ENCODE results near the gene N4BP2.
"Not testable (repeated sequence)": the region's sequence is repeated elsewhere in the genome, so short reads cannot be mapped to it uniquely, and the experiment has no call there.

Gene N4BP2

GRCh38 chr4:40134206-40134917 lies 77.7 kb downstream of the N4BP2 start:
- Histone ChIP-seq H4K20me1 (ENCODE audit: insufficient read depth, low read length) (no peaks in the 10 kb centered on the region), H3K4me3 (ENCODE audit: low read length) (no peak overlapping the region), H3K79me2 (ENCODE audit: low read length) (no peaks in the 10 kb centered on the region), H3K27ac (ENCODE audit: low read length) (peak overlapping the region; percentile 35; the same call in 1 of the 2 replicates), H3K9me2 (replicated peaks; ENCODE audit: insufficient read depth, low read length) (no peaks in the 10 kb centered on the region), H3K4me2 (ENCODE audit: low read depth, low read length) (no peak overlapping the region), H3K9me3 (replicated peaks; ENCODE audit: insufficient read depth, low read length) (no peaks in the 10 kb centered on the region), H3K36me3 (replicated peaks; ENCODE audit: insufficient read depth, low read length) (no peaks in the 10 kb centered on the region), H3K4me1 (ENCODE audit: low read length) (peaks cover 20% of the 10 kb centered on the region; the same call in 1 of the 2 replicates), H3K27me3 (replicated peaks; ENCODE audit: insufficient read depth, low read length) (no peaks in the 10 kb centered on the region), H3K9ac (ENCODE audit: low read length) (no peak overlapping the region), H2AFZ (ENCODE audit: low read length) (no peak overlapping the region), H3F3A (ENCODE audit: insufficient read depth, low read length) (no peaks in the 10 kb centered on the region; the same call in 1 of the 2 replicates)
- TF ChIP-seq CTCF (IDR thresholded peaks at IDR 0.05; ENCODE audit: low read length): no peak
- TF ChIP-seq EZH2phosphoT487 (IDR thresholded peaks at IDR 0.05; ENCODE audit: low read length): no peak
- TF ChIP-seq EZH2 (optimal IDR thresholded peaks at IDR 0.05; ENCODE audit: low read depth, low read length): no peak
- no peak for DNase-seq

GRCh38 chr4:40136202-40136601 lies 79.6 kb downstream of the N4BP2 start:
- H3K79me2 ChIP-seq (ENCODE audit: low read length); H3F3A ChIP-seq (ENCODE audit: insufficient read depth, low read length); H3K9ac ChIP-seq (ENCODE audit: low read length); H3K4me3 ChIP-seq (ENCODE audit: low read length); H3K9me3 ChIP-seq (replicated peaks; ENCODE audit: insufficient read depth, low read length); H2AFZ ChIP-seq (ENCODE audit: low read length); H3K36me3 ChIP-seq (replicated peaks; ENCODE audit: insufficient read depth, low read length); H3K9me2 ChIP-seq (replicated peaks; ENCODE audit: insufficient read depth, low read length); DNase-seq; H3K4me2 ChIP-seq (ENCODE audit: low read depth, low read length); H3K27ac ChIP-seq (ENCODE audit: low read length); H4K20me1 ChIP-seq (ENCODE audit: insufficient read depth, low read length); H3K27me3 ChIP-seq (replicated peaks; ENCODE audit: insufficient read depth, low read length): not testable (repeated sequence)
- peaks cover 20% of the 10 kb centered on the region; the same call in 1 of the 2 replicates for H3K4me1 ChIP-seq (ENCODE audit: low read length)

- DNase-seq: no peak
- TF ChIP-seq EZH2phosphoT487 (IDR thresholded peaks at IDR 0.05; ENCODE audit: low read length) (no peak), CTCF (IDR thresholded peaks at IDR 0.05; ENCODE audit: low read length) (no peak), EZH2 (optimal IDR thresholded peaks at IDR 0.05; ENCODE audit: low read depth, low read length) (no peak)
- no peak overlapping the region for H2AFZ ChIP-seq (ENCODE audit: low read length)
- H3F3A ChIP-seq (ENCODE audit: insufficient read depth, low read length): no peaks in the 10 kb centered on the region
- no peak overlapping the region for H3K27ac ChIP-seq (ENCODE audit: low read length)
- H4K20me1 ChIP-seq (ENCODE audit: insufficient read depth, low read length): no peaks in the 10 kb centered on the region
- no peaks in the 10 kb centered on the region for H3K36me3 ChIP-seq (replicated peaks; ENCODE audit: insufficient read depth, low read length)
- H3K79me2 ChIP-seq (ENCODE audit: low read length): no peaks in the 10 kb centered on the region
- no peaks in the 10 kb centered on the region for H3K4me1 ChIP-seq (ENCODE audit: low read length)
- no peaks in the 10 kb centered on the region for H3K9me2 ChIP-seq (replicated peaks; ENCODE audit: insufficient read depth, low read length)
- H3K9me3 ChIP-seq (replicated peaks; ENCODE audit: insufficient read depth, low read length): no peaks in the 10 kb centered on the region
- no peak overlapping the region for H3K4me3 ChIP-seq (ENCODE audit: low read length)
- H3K27me3 ChIP-seq (replicated peaks; ENCODE audit: insufficient read depth, low read length): no peaks in the 10 kb centered on the region
- no peak overlapping the region for H3K4me2 ChIP-seq (ENCODE audit: low read depth, low read length)
- no peak overlapping the region for H3K9ac ChIP-seq (ENCODE audit: low read length)
Measured at GRCh38 chr4:40140196-40140595, 83.5 kb downstream of the N4BP2 start.

- H3F3A ChIP-seq (ENCODE audit: insufficient read depth, low read length); H3K36me3 ChIP-seq (replicated peaks; ENCODE audit: insufficient read depth, low read length); H3K4me3 ChIP-seq (ENCODE audit: low read length); H3K9me2 ChIP-seq (replicated peaks; ENCODE audit: insufficient read depth, low read length); H3K4me1 ChIP-seq (ENCODE audit: low read length); H3K9me3 ChIP-seq (replicated peaks; ENCODE audit: insufficient read depth, low read length); DNase-seq; H3K27ac ChIP-seq (ENCODE audit: low read length); H4K20me1 ChIP-seq (ENCODE audit: insufficient read depth, low read length); H3K79me2 ChIP-seq (ENCODE audit: low read length); H2AFZ ChIP-seq (ENCODE audit: low read length); H3K9ac ChIP-seq (ENCODE audit: low read length); H3K4me2 ChIP-seq (ENCODE audit: low read depth, low read length); H3K27me3 ChIP-seq (replicated peaks; ENCODE audit: insufficient read depth, low read length): not testable (repeated sequence)
Measured at GRCh38 chr4:40140597-40140996, 83.9 kb downstream of the N4BP2 start.
